HepG2 (cell line): ENCODE data around the gene SGPP2. TPM values are rescaled to one million over a fixed set of nuclear protein-coding genes. Genes with fewer than 3 reads are reported as not detected.

Source experiments
- CCAR2 ChIP-seq: fragments of 200-400 bp; formaldehyde crosslinking; optimal IDR thresholded peaks from 2 replicates; pipeline ENCODE3; 2018; ENCODE audit warnings: low read depth, mild to moderate bottlenecking, low read length, moderate library complexity
- HNF4G ChIP-seq, 2 experiments: sonication (generic) in 1 of 2; formaldehyde crosslinking in 1 of 2; IDR thresholded peaks; 2 replicates each; pipeline versions ENCODE4 v1.4.0 to v1.6.1; 2011 to 2020; ENCODE audit warnings: borderline replicate concordance in 2 of 2, low read depth in 2 of 2, mild to moderate bottlenecking in 2 of 2, low read length in 1 of 2, missing genetic modification reagents in 1 of 2, moderate library complexity in 1 of 2
- HNRNPK ChIP-seq: fragments of 200-400 bp; formaldehyde crosslinking; IDR thresholded peaks from 2 replicates; pipeline ENCODE4 v1.6.1; 2018; ENCODE audit warnings: low read length, low read depth, moderate library complexity, mild to moderate bottlenecking; ENCODE audit not compliant: poor library complexity, severe bottlenecking
- NFKBIZ ChIP-seq: IDR thresholded peaks from 2 replicates; pipeline ENCODE4 v1.6.1; 2018; ENCODE audit warnings: missing genetic modification reagents, missing compliant biosample characterization
- ZNF317 ChIP-seq: sonication (generic); formaldehyde crosslinking; IDR thresholded peaks from 2 replicates; pipeline ENCODE4 v1.5.0; 2020; ENCODE audit warnings: mild to moderate bottlenecking, missing genetic modification reagents
- ZNF501 ChIP-seq: sonication (generic); formaldehyde crosslinking; IDR thresholded peaks from 2 replicates; pipeline ENCODE4 v1.5.1; 2020; ENCODE audit warnings: mild to moderate bottlenecking, moderate library complexity, missing genetic modification reagents
- ZNF549 ChIP-seq: sonication (generic); formaldehyde crosslinking; IDR thresholded peaks from 2 replicates; pipeline ENCODE4 v1.5.0; 2020; ENCODE audit warnings: missing genetic modification reagents
- polyA plus RNA-seq, 8 experiments: library from polyadenylated mRNA; depleted of rRNA in 3 of 8; stranded (reverse) in 7 of 8; unstranded in 1 of 8; fragments of >200 nt; fragmentation: Illumina TruSeq in 4 of 8; extraction: Trizol in 4 of 8; gene quantifications; 2 replicates each; pipeline versions ENCODE4 v1.2.1 to v1.2.3, GENCODE V29; 2011 to 2016; ENCODE audit warnings: low read depth in 4 of 8, missing spikeins in 1 of 8, mixed read lengths in 1 of 8; ENCODE audit not compliant: insufficient read depth in 1 of 8
- total RNA-seq, 5 experiments: library from RNA; depleted of rRNA; stranded (reverse); fragments of >200 nt; fragmentation: Illumina TruSeq; extraction: Trizol; gene quantifications; 2 replicates each; pipeline ENCODE4 v1.2.3, GENCODE V29; 2016; ENCODE audit warnings: low read depth in 1 of 5
- TF ChIP-seq, protein P1 (sequence below): sonication (generic); formaldehyde crosslinking; IDR thresholded peaks from 2 replicates; pipeline ENCODE4; 2020; ENCODE audit warnings: missing genetic modification reagents, mild to moderate bottlenecking, borderline replicate concordance
- TF ChIP-seq, protein P2 (sequence below): sonication (generic); formaldehyde crosslinking; IDR thresholded peaks from 2 replicates; pipeline ENCODE4 v1.4.0; 2020; ENCODE audit warnings: mild to moderate bottlenecking, missing genetic modification reagents
- TF ChIP-seq, protein P3 (sequence below): sonication (generic); formaldehyde crosslinking; conservative IDR thresholded peaks from 2 replicates; pipeline ENCODE4 v1.4.0; 2020; ENCODE audit warnings: missing genetic modification reagents
- TF ChIP-seq, protein P4 (sequence below): sonication (generic); formaldehyde crosslinking; IDR thresholded peaks from 2 replicates; pipeline ENCODE4 v1.4.0; 2020; ENCODE audit warnings: missing genetic modification reagents
- TF ChIP-seq, protein P5 (sequence below): IDR thresholded peaks from 2 replicates; pipeline ENCODE4 v1.6.1; 2016; ENCODE audit warnings: mild to moderate bottlenecking

SGPP2 gene
- total and polyA plus RNA-seq, 2 of the 13 experiments (the other 11 are each of a cell fraction or from before 2014, with no cell fraction given), result not detected

DNA sequence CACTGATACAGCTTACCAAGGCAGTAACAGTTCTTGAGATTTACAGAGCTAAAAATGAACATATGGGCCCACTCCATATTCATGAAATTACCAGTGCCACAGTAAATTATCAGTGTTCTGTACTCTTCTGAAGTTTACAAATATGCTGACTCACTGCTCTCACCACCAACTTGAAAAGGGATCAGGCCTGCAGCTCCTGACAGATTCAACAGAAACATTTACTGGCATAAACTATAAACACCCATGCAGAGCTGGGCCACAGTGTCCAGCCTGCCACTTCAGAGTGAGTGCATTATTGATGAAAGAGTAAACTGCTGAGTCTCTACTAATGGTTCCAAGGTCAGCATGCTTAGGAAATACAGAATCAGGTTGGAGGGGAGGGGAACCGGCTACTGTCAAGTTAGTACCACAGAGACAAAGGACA lies 148.4 kb downstream of the SGPP2 start (continued):
- TF ChIP-seq, protein P1, sequence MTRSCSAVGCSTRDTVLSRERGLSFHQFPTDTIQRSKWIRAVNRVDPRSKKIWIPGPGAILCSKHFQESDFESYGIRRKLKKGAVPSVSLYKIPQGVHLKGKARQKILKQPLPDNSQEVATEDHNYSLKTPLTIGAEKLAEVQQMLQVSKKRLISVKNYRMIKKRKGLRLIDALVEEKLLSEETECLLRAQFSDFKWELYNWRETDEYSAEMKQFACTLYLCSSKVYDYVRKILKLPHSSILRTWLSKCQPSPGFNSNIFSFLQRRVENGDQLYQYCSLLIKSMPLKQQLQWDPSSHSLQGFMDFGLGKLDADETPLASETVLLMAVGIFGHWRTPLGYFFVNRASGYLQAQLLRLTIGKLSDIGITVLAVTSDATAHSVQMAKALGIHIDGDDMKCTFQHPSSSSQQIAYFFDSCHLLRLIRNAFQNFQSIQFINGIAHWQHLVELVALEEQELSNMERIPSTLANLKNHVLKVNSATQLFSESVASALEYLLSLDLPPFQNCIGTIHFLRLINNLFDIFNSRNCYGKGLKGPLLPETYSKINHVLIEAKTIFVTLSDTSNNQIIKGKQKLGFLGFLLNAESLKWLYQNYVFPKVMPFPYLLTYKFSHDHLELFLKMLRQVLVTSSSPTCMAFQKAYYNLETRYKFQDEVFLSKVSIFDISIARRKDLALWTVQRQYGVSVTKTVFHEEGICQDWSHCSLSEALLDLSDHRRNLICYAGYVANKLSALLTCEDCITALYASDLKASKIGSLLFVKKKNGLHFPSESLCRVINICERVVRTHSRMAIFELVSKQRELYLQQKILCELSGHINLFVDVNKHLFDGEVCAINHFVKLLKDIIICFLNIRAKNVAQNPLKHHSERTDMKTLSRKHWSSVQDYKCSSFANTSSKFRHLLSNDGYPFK (CRISPR knock-in tag), result no peak
- TF ChIP-seq HNRNPK (no peak), ZNF501 (CRISPR knock-in tag) (0 out of 2 replicates have a peak, but pooled peaks have one; percentile 28), NFKBIZ (no peak), CCAR2 (no peak), ZNF549 (CRISPR knock-in tag) (no peak), HNF4G (IDR thresholded peaks at IDR 0.05; ENCODE audit: borderline replicate concordance, low read depth, low read length) (no peak; the same call in 1 of the 2 replicates), HNF4G (CRISPR knock-in tag; IDR thresholded peaks at IDR 0.05; ENCODE audit: borderline replicate concordance, low read depth) (no peak), ZNF317 (CRISPR knock-in tag) (peak; percentile 85)
- TF ChIP-seq, protein P2, sequence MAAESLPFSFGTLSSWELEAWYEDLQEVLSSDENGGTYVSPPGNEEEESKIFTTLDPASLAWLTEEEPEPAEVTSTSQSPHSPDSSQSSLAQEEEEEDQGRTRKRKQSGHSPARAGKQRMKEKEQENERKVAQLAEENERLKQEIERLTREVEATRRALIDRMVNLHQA (CRISPR knock-in tag), result no peak
- TF ChIP-seq, protein P3, sequence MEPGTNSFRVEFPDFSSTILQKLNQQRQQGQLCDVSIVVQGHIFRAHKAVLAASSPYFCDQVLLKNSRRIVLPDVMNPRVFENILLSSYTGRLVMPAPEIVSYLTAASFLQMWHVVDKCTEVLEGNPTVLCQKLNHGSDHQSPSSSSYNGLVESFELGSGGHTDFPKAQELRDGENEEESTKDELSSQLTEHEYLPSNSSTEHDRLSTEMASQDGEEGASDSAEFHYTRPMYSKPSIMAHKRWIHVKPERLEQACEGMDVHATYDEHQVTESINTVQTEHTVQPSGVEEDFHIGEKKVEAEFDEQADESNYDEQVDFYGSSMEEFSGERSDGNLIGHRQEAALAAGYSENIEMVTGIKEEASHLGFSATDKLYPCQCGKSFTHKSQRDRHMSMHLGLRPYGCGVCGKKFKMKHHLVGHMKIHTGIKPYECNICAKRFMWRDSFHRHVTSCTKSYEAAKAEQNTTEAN (CRISPR knock-in tag), result no peak
- TF ChIP-seq, protein P4, sequence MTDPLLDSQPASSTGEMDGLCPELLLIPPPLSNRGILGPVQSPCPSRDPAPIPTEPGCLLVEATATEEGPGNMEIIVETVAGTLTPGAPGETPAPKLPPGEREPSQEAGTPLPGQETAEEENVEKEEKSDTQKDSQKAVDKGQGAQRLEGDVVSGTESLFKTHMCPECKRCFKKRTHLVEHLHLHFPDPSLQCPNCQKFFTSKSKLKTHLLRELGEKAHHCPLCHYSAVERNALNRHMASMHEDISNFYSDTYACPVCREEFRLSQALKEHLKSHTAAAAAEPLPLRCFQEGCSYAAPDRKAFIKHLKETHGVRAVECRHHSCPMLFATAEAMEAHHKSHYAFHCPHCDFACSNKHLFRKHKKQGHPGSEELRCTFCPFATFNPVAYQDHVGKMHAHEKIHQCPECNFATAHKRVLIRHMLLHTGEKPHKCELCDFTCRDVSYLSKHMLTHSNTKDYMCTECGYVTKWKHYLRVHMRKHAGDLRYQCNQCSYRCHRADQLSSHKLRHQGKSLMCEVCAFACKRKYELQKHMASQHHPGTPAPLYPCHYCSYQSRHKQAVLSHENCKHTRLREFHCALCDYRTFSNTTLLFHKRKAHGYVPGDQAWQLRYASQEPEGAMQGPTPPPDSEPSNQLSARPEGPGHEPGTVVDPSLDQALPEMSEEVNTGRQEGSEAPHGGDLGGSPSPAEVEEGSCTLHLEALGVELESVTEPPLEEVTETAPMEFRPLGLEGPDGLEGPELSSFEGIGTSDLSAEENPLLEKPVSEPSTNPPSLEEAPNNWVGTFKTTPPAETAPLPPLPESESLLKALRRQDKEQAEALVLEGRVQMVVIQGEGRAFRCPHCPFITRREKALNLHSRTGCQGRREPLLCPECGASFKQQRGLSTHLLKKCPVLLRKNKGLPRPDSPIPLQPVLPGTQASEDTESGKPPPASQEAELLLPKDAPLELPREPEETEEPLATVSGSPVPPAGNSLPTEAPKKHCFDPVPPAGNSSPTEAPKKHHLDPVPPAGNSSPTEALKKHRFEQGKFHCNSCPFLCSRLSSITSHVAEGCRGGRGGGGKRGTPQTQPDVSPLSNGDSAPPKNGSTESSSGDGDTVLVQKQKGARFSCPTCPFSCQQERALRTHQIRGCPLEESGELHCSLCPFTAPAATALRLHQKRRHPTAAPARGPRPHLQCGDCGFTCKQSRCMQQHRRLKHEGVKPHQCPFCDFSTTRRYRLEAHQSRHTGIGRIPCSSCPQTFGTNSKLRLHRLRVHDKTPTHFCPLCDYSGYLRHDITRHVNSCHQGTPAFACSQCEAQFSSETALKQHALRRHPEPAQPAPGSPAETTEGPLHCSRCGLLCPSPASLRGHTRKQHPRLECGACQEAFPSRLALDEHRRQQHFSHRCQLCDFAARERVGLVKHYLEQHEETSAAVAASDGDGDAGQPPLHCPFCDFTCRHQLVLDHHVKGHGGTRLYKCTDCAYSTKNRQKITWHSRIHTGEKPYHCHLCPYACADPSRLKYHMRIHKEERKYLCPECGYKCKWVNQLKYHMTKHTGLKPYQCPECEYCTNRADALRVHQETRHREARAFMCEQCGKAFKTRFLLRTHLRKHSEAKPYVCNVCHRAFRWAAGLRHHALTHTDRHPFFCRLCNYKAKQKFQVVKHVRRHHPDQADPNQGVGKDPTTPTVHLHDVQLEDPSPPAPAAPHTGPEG (CRISPR knock-in tag), result no peak
- TF ChIP-seq, protein P5, sequence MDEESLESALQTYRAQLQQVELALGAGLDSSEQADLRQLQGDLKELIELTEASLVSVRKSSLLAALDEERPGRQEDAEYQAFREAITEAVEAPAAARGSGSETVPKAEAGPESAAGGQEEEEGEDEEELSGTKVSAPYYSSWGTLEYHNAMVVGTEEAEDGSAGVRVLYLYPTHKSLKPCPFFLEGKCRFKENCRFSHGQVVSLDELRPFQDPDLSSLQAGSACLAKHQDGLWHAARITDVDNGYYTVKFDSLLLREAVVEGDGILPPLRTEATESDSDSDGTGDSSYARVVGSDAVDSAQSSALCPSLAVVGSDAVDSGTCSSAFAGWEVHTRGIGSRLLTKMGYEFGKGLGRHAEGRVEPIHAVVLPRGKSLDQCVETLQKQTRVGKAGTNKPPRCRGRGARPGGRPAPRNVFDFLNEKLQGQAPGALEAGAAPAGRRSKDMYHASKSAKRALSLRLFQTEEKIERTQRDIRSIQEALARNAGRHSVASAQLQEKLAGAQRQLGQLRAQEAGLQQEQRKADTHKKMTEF, result peak; percentile 60
